Testis (tissue), 3 donors: ENCODE data around the gene OSTF1. TPM values are rescaled to one million over a fixed set of nuclear protein-coding genes. Genes with fewer than 3 reads are reported as not detected.

Source experiments
- DNase-seq: peaks from one replicate; pipeline ENCODE4 v3.0.0-alpha.2; 2019
- H3K27ac ChIP-seq, 2 donors: fragments of 200-600 bp; sonication (generic); one replicate each; pipeline ENCODE4 v1.5.1; 2019
- H3K27me3 ChIP-seq: fragments of 200-600 bp; sonication (generic); one replicate; pipeline ENCODE4 v1.5.1; 2019
- H3K36me3 ChIP-seq: fragments of 200-600 bp; sonication (generic); one replicate; pipeline ENCODE4 v1.5.1; 2017; ENCODE audit warnings: low read depth; ENCODE audit errors: missing control alignments
- H3K4me1 ChIP-seq: fragments of 200-600 bp; sonication (generic); one replicate; pipeline ENCODE4 v1.5.1; 2019
- H3K4me3 ChIP-seq, 2 donors: fragments of 200-600 bp; sonication (generic); one replicate each; pipeline ENCODE4 v1.5.1; 2017 to 2019
- H3K9me3 ChIP-seq: fragments of 200-600 bp; sonication (generic); one replicate; pipeline ENCODE4 v1.5.1; 2017
- CTCF ChIP-seq, 3 experiments: fragments of 450-650 bp in 2 of 3; fragments of 200-600 bp in 1 of 3; sonication (generic) in 1 of 3; IDR thresholded peaks; one replicate each; pipeline ENCODE4 v1.5.1; 2016 to 2019; ENCODE audit warnings: antibody characterized with exemption in 3 of 3, mild to moderate bottlenecking in 2 of 3, moderate library complexity in 1 of 3
- POLR2A ChIP-seq: fragments of 450-650 bp; IDR thresholded peaks from one replicate; pipeline ENCODE4 v1.6.1; 2017; ENCODE audit warnings: antibody characterized with exemption, mild to moderate bottlenecking, moderate library complexity
- WGBS, 2 donors: methylation state at CpG; one replicate each; pipeline ENCODE4 v1.1.5; 2018; 5-methylcytosine and 5-hydroxymethylcytosine counted together
- intact Hi-C: fragments of 100-400 bp; cut with DNase I; formaldehyde crosslinking; loops from one replicate; pipeline ENCODE4 v1.15.1; 2023; ENCODE audit warnings: low total_unique reads
- polyA plus RNA-seq: library from polyadenylated mRNA; stranded (reverse); fragments of 350-450 nt; fragmentation: Illumina TruSeq; extraction: RNeasy Lipid Tissue Mini Kit (QIAGEN cat#74804); gene quantifications from one replicate; pipeline ENCODE4 v1.2.3, GENCODE V29; 2014; ENCODE audit warnings: low read depth, low replicate concordance; ENCODE audit not compliant: insufficient read depth
- total RNA-seq, 2 donors: library from RNA; depleted of rRNA; stranded (reverse); fragments of >200 nt; gene quantifications; one replicate each; pipeline ENCODE4 v1.2.3, GENCODE V29; 2016

OSTF1 gene
- total and polyA plus RNA-seq, 3 donors from 2014 or later = 25.2 to 34.2 (median 25.6) TPM

GRCh38 chr9:75140261-75140660, 51.9 kb downstream of the OSTF1 start:
- DNase-seq = no peak
- intact Hi-C loops = no loop called here

GRCh38 chr9:75142202-75142601, 53.9 kb downstream of the OSTF1 start:
- H3K4me3 ChIP-seq = no peak overlapping the region
- no peak overlapping the region for H3K27ac ChIP-seq
- no peak for DNase-seq
- H3K9me3 ChIP-seq = no peaks in the 10 kb centered on the region
- no peaks in the 10 kb centered on the region for H3K36me3 ChIP-seq
- H3K27me3 ChIP-seq = no peaks in the 10 kb centered on the region
- intact Hi-C loops = no loop called here
- WGBS, 2 donors = 74 to 82% methylated on average over 2 of the region's 2 CpGs
- H3K4me1 ChIP-seq = no peaks in the 10 kb centered on the region
- TF ChIP-seq CTCF (IDR thresholded peaks at IDR 0.05) = no peak
- no peak for TF ChIP-seq POLR2A

More at GRCh38 chr9:75140261-75140660, 51.9 kb downstream of the OSTF1 start:
- TF ChIP-seq CTCF (IDR thresholded peaks at IDR 0.05) (no peak), POLR2A (no peak)
- WGBS, 2 donors = 80 to 84% methylated on average over 3 of the region's 3 CpGs
- H3K4me3 ChIP-seq = no peak overlapping the region
- H3K4me1 ChIP-seq = no peaks in the 10 kb centered on the region
- no peak overlapping the region for H3K27ac ChIP-seq
- H3K36me3 ChIP-seq = no peaks in the 10 kb centered on the region
- H3K27me3 ChIP-seq = no peaks in the 10 kb centered on the region
- H3K9me3 ChIP-seq = no peaks in the 10 kb centered on the region

GRCh38 chr9:75146229-75146628, 57.9 kb downstream of the OSTF1 start:
- no peak for DNase-seq
- Histone ChIP-seq H3K4me1 (no peaks in the 10 kb centered on the region), H3K36me3 (no peaks in the 10 kb centered on the region), H3K9me3 (no peaks in the 10 kb centered on the region), H3K27ac (no peak overlapping the region), H3K4me3 (no peak overlapping the region), H3K27me3 (no peaks in the 10 kb centered on the region)
- TF ChIP-seq POLR2A = no peak
- no peak for TF ChIP-seq CTCF (IDR thresholded peaks at IDR 0.05)
- WGBS, 2 donors = 93 to 97% methylated on average over 3 of the region's 3 CpGs
- intact Hi-C loops = no loop called here

- no peaks in the 10 kb centered on the region for H3K36me3 ChIP-seq
- no peaks in the 10 kb centered on the region for H3K27me3 ChIP-seq
- no peak overlapping the region for H3K4me3 ChIP-seq
- no peak overlapping the region for H3K27ac ChIP-seq
- 76 to 79% methylated on average over 4 of the region's 4 CpGs for WGBS, 2 donors
- no peak for DNase-seq
- H3K9me3 ChIP-seq = no peaks in the 10 kb centered on the region
- H3K4me1 ChIP-seq = no peaks in the 10 kb centered on the region
- TF ChIP-seq CTCF (IDR thresholded peaks at IDR 0.05) (no peak), POLR2A (no peak)
- intact Hi-C loops = no loop called here
These were observed 59.3 kb downstream of the OSTF1 start for GRCh38 chr9:75147638-75148037.

GRCh38 chr9:75148561-75148960, 60.2 kb downstream of the OSTF1 start:
- intact Hi-C loops = no loop called here
- Histone ChIP-seq H3K27me3 (no peaks in the 10 kb centered on the region), H3K9me3 (no peaks in the 10 kb centered on the region), H3K4me3 (no peak overlapping the region), H3K4me1 (no peaks in the 10 kb centered on the region), H3K36me3 (no peaks in the 10 kb centered on the region), H3K27ac (no peak overlapping the region)
- no peak for DNase-seq
- 38 to 41% methylated on average over 1 of the region's 1 CpG for WGBS, 2 donors
- TF ChIP-seq POLR2A (no peak), CTCF (IDR thresholded peaks at IDR 0.05) (no peak)
